H54 (cell line): Measurements from ENCODE around the gene FRMD8.

ENCODE experiments used
- DNase-seq: peaks from one replicate; pipeline ENCODE4 v3.0.0; 2011; ENCODE audit warnings: low spot score, mixed read lengths; ENCODE audit not compliant: insufficient read length
- FAIRE-seq: peaks from 3 replicates; lab custom pipeline; 2011; peaks lifted over from hg19 to GRCh38; lab: Jason Lieb, UNC
- POLR2A ChIP-seq: IDR thresholded peaks from 2 replicates; pipeline ENCODE4 v1.6.1; 2011; ENCODE audit warnings: low read depth, mild to moderate bottlenecking, low read length

The FRMD8 gene

DNA sequence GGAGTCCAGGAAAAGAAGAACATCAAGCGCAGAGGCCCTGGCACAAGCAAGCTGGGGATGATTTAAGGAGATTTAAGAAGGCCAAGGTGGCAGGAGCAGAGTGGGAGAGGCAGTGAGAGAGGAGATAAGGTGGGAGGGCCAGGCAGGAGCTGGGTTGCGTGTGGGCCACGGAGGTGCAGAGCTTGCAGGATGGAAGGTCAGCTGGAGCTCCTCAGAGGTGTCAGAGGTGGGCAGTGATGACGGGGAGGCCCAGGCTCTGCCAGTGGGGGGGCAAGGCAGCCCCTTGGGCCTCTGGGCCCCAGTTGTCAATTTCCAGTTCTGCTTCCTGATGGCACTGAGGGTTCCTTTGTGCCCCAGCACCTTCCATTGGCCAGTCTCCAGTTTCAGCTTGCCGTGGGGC is 6.5 kb downstream of the FRMD8 start:
- TF ChIP-seq POLR2A, result no peak
- no peak for DNase-seq
- no peak for FAIRE-seq

DNA sequence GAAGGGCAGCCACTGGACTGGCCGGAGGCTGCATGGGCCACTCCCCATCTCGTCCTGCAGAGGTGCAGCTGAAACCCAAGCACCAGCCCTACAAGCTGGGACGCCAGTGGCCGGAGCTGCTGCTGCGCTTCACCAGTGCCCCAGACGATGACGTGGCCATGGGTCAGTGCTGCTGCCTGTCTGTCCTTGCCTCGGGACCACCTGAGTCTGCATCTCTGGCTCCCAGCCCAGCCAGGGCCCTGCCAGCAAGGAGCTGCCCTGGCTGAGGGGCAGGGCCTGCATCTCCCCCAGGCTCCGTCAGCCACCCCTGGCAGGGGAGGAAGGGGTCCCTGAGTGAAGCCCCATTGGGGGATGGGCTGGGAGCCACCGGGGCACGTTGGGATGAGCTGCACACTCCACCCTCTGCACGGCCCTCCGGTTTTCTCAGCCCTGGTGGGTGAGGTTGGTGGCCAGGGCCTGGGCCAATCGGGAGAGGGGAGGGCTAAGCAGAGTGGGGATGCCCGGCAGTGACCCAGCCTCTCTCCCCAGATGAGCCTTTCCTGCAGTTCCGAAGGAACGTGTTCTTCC is 7.2 kb downstream of the FRMD8 start:
- DNase-seq, result no peak
- FAIRE-seq, result no peak
- no peak for TF ChIP-seq POLR2A

DNA sequence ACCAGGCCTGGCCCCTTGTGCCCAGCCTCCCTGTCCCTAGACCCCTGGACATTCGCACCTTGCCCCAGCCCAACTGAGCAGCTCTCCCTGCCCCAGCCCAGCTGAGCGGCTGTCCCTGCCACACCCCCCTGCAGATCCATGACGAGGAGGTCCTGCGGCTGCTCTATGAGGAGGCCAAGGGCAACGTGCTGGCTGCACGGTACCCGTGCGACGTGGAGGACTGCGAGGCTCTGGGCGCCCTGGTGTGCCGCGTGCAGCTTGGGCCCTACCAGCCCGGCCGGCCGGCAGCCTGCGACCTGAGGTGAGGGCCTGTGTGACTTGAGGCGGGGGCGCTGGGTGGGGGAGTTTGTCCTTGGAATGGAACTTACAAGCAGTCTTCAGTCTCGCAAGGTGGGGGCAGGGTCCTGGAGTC is 7.7 kb downstream of the FRMD8 start:
- no peak for TF ChIP-seq POLR2A
- FAIRE-seq, result no peak
- DNase-seq, result no peak

DNA sequence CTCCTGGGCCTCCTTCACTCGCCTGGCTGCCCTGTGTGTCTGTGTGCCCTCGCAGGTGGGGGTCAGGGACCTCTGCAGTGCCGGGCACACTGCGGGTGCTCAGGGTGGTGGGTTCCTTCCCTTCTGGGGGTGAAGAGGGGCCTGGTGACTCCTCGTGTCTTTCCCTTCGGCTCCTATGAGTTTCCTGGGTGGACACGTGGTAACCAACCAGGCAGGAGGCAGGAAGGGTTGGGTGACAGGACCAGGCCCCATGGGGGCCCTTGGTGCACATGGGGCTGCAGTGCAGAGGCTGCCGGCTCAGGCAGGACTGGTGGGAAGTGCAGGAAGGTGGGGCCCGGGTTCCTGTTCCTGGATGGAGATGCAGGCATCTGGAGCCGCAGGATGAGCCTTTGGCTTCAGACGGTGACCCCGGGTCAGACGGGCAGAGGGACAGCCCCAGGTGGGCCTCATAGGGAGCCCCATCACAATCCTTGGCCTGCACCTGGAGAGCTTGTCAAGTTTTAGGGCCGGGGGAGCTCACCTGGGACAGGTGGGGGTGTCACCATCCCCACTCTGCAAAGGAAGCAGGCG is 9.6 kb downstream of the FRMD8 start:
- no peak for FAIRE-seq
- TF ChIP-seq POLR2A, result no peak
- DNase-seq, result no peak

DNA sequence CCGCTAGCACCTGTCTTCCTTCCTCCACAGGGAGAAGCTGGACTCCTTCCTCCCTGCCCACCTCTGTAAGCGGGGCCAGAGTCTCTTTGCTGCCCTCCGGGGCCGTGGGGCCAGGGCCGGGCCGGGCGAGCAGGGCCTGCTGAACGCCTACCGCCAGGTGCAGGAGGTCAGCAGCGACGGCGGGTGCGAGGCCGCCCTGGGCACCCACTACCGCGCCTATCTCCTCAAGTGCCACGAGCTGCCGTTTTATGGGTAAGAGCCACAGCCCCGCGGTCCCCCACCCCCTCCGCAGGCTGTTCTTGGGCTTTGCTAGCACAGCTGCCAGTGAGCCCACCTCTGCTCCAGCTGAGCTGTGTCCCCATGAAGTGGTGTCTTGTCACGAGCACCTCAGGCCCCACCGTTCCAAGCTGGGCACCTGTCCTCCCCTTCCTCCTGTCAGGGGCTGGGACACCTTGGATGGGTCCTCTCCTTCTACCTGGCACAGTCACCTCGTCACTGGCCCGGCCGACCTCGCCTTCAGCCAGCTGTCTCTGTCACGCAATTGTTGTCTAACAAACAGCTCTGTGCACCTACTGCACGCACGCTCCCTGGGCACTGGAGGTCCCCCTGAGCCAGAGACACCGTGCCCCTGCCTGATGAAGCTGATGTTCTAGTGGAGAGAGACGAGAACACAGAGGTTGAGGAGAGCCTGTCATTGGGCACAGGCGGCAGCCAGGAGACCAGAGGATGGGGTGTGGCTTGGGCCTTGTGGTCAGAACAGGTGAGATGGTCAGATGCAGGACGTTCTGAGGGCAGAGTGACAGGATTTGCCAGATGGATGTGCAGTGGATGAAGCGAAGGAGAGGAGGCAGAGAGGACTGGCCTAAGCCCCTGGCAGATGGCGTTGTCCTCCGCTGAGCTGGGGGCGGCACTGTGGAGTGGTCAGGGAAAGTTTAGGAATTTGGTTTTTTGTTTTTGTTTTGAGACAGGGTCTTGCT is 10.6 kb downstream of the FRMD8 start:
- DNase-seq (no peak), FAIRE-seq (no peak)
- TF ChIP-seq POLR2A, result no peak

DNA sequence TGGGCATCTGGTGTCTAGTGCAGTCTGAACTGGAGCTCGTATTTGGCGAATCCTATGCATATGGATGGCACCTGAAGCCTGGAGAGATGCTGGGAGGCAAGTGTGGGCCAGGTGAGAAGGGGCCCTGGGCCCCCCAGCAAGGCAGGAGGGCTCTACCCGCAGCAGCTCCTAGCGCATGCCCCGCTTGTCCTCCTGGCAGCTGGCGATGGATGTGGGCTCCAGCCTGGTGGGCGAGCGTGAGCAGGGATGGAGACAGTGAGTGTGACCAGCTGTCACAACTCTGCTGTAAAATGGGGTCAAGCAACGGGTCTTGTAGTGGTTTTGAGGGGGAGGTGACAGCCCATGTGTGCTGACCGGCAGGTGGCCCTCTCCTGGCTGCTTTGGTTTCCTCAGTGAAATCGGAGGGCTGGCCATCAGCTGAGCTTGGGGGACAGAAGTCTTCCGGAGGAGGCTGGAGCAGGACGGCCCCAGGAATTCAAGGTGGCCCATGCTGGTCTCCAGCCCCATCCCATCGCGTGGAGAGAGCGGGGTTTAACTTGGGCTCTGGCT is 12.0 kb downstream of the FRMD8 start:
- DNase-seq, result no peak
- FAIRE-seq, result no peak
- no peak for TF ChIP-seq POLR2A

DNA sequence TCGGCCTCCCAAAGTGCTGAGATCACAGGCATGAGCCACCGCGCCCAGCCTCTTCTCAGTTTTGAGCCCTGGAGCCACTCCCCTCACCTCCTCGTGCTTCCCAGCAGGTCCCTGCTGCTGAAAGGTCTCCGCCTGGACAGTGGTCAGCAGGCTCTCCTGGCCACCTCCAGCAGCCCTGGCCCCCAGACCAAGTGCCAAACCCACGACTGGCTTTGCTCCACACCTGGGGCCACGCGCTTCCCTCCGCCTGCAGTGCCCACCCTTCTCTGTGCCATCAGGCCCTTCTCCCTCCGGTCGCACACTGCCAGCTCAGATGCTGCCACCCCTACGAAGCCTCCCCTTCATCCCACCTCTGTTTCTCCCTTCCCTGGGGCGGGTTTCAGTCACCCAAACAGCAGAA is 12.8 kb downstream of the FRMD8 start:
- FAIRE-seq (no peak), DNase-seq (no peak)
- TF ChIP-seq POLR2A, result no peak

DNA sequence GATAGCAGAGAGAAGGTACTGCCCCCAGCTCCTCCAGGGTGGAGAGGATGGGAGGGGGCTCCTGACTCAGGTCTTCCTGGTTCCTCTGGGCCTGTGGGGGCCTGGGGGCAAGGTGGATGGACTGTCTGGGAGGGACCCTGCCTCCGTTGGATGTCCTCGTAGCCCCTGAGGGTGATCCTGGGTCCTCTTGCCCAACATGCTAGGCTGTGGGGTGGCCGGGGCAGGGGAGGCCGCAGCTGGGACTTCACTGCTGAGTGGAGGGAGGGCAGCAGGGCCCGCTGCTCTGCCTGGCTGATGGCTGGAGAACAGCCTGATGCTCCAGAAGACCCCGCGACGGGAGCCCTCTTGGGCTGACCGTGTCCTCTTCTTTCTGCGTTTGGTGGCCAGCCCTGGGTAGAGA is 13.4 kb downstream of the FRMD8 start:
- no peak for TF ChIP-seq POLR2A
- DNase-seq (no peak), FAIRE-seq (no peak)

DNA sequence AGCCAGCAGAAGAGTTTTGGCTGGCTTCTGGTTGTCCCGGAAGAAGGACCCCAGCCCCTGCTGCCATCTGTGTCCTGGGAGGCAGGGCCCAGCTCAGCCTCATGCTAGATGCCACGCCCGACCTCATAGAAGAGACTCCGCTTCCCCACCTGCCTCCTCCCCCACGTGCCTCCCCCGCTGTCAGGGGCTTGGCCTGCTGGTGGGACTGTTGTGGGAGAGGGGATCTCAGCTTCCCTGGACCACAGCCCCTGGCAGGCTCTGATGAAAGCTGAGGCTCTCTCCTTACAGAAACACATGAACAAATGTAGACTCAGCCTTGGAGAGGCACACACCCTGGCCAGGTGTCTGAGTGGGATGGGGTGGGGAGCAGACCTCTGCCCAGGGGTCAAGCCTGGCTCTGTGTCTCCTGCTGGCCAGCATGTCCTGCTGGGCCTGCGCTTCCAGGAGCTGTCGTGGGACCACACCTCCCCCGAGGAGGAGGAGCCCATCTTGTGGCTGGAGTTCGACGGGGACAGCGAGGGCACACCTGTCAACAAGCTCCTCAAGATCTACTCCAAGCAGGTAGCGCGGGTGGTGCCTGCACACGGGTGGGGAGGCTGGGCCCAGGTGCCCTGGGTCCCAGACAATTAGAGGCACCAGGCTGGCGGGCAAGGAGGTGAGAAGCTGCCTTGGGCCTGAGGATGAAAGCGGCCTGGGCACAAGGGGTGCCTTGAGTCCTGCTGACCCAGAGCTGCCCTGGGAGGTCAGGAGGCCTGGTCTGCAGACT is 14.1 kb downstream of the FRMD8 start:
- TF ChIP-seq POLR2A, result no peak
- DNase-seq (no peak), FAIRE-seq (no peak)

DNA sequence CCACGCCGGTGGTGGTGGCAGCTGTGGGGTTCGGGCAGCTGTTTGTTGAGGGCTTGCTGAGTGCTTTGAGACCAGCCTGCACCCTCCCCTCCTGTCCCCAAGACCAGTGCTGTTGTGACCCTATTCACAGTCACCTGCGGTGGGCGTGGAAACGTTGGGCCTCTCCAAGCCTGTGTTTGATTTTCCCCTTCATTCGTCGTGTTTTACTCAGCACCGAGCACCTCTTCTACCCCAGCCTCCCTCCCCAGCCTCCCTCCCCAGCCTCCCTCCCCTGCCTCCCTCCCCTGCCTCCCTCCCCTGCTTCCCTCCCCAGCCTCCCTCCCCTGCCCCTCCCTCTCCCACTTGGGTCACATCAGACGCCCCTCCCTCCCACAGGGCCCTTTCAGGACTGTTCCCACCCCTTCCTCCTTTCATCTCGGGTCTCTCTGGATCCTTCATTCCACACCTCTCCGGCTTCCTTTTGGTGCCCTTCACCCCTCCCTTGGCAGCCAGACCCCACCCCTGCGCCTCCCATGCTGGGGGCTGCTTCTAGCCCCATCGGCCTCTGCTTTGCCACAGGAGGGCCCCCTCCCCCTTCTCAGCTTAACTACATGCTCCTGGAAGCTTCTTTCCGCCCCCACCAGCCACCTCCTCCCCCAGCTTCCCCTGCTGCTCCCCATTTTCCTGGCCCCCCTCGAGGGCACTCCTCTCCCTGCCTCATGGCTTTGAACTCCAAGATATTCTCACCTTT is 14.8 kb downstream of the FRMD8 start:
- no peak for TF ChIP-seq POLR2A
- FAIRE-seq, result no peak
- DNase-seq, result no peak

DNA sequence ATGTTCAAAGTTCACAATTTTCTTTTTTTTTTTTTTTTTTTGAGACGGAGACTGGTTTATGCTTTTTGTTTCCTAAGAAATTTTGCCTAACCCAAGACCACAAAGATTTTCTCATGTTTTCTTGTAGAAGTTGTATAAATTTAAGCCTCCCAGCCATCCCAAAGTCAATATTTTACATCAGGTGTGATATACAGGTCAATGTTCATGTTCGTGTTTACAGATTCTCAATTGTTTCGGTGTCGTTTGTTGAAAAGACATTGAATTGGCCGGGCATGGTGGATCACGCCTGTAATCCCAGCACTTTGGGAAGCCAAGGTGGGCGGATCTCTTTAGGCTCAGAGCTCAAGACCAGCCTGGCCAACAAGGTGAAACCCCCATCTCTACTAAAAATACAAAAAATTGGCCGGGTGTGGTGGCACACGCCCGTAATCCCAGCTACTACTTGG is 15.4 kb downstream of the FRMD8 start:
- no peak for FAIRE-seq
- no peak for DNase-seq
- TF ChIP-seq POLR2A, result no peak

DNA sequence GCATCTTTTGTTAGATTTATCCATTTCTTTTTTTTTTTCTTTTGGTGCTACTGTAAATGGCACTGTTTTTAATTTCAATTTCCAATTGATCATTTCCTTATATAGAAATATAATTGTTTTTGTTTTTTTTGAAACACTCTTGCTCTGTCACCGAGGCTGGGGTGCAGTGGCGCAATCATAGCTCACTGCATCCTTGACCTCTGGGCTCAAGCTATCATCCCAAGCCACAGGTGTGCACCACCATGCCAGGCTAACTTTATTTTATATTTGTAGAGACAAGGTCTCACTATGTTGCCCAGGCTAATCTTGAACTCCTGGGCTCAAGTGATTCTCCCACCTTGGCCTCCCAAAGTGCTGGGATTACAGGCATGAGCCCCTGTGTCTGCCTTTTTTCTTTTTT is 16.4 kb downstream of the FRMD8 start:
- no peak for TF ChIP-seq POLR2A
- FAIRE-seq, result no peak
- DNase-seq, result no peak

DNA sequence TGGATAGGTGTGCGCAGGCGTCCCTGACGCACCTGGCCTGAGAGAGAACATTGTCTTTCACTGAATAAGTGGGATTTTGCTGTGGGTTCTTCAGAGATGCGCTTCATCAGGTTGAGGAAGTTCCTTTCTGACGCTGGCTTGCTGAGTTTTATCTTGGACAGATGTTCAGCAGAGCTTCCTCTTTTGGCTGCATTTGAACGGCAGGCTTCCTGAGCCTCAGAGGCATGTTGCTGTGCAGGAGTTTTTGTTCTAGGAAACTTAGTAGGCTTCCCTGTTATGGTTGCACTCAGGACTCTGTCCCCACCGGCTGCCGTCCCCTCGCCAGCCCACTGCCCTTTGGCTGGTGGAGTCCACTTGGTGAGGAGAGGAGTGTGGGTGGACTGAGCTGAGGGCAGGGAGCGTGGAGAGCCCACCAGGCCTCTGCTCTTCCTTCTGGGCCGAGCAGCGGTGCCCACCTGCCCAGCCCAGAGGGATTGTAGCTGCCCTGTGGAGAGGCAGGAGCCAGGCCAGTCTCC is 17.2 kb downstream of the FRMD8 start:
- FAIRE-seq (no peak), DNase-seq (no peak)
- TF ChIP-seq POLR2A, result no peak
